OCI-LY7 (cell line): ENCODE data around the gene NCOA7.

Source experiments
- CTCF ChIP-seq: fragments of 200-600 bp; sonication (generic); conservative IDR thresholded peaks from 2 replicates; pipeline ENCODE4 v1.5.1; 2014; ENCODE audit warnings: mild to moderate bottlenecking, antibody characterized with exemption, low read length, moderate library complexity, mixed read lengths
- EZH2phosphoT487 ChIP-seq: fragments of 200-600 bp; sonication (generic); IDR thresholded peaks from 2 replicates; pipeline ENCODE4 v1.6.1; 2018; ENCODE audit warnings: low read depth, borderline replicate concordance, mild to moderate bottlenecking, mixed run types, antibody characterized with exemption, low read length, moderate library complexity, mixed read lengths

DNA sequence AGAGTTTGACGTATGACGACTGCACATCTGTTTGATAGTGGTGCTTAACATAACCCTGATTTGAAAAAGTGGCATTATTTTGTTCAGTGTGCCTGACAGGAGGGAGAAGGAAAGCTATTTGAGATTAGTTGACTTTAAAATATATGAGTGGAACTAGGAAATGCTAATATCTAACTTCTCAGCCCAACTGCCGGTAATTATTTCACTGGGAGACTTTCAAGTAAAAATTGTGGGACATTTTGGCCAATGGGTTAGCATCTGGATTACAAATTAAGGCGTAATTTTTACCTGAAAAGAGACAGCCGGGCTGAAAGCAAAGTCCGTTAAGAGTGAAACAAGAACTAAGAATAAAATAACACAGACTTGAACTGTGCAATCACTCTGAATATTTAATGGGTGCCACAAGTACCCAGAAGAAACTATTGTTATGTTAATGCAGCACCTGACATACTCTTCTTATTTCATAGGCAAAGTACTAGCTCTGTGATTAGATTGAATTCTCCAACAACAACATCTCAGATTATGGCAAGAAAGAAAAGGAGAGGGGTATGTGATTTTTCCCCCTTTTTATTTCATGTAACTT is 39.3 kb upstream of the NCOA7 start:
- TF ChIP-seq CTCF (no peak), EZH2phosphoT487 (peak; percentile 97)
